Measurements from ENCODE around the gene SLC7A9.

DNA sequence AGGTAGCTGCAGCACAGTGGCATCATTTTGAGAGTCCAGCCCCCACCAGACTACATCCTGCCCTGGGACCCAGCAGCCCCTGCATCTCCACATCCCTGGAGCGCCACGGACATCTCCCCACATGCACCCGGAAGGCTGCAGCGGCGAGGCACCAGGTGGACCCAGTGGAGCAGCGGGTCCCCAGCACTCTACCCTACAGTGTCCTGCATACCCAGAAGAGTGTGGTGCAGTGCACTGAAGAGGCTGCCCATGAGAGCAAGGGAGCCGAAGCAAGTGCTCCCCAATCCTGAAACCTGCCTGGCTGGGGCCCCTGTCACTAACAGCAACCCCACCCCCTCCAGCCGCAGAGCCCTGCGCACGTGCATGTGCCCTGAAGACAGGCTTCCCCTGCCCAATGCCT is 21.3 kb upstream of the SLC7A9 start:
- TF ChIP-seq, protein P1, sequence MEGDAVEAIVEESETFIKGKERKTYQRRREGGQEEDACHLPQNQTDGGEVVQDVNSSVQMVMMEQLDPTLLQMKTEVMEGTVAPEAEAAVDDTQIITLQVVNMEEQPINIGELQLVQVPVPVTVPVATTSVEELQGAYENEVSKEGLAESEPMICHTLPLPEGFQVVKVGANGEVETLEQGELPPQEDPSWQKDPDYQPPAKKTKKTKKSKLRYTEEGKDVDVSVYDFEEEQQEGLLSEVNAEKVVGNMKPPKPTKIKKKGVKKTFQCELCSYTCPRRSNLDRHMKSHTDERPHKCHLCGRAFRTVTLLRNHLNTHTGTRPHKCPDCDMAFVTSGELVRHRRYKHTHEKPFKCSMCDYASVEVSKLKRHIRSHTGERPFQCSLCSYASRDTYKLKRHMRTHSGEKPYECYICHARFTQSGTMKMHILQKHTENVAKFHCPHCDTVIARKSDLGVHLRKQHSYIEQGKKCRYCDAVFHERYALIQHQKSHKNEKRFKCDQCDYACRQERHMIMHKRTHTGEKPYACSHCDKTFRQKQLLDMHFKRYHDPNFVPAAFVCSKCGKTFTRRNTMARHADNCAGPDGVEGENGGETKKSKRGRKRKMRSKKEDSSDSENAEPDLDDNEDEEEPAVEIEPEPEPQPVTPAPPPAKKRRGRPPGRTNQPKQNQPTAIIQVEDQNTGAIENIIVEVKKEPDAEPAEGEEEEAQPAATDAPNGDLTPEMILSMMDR (conservative IDR thresholded peaks at IDR 0.05; ENCODE audit: low read depth in 2 of 2) = no peak
- TF ChIP-seq EZH2 (IDR thresholded peaks at IDR 0.05; ENCODE audit: low read depth, unreplicated experiment) (no peak), REST (IDR thresholded peaks at IDR 0.05; ENCODE audit: unreplicated experiment) (no peak), POLR2AphosphoS5 (IDR thresholded peaks at IDR 0.05; ENCODE audit: low read depth) (no peak), EZH2phosphoT487 (IDR thresholded peaks at IDR 0.05; ENCODE audit: unreplicated experiment) (no peak), JUNB (IDR thresholded peaks at IDR 0.05; ENCODE audit: unreplicated experiment) (no peak), NANOG (IDR thresholded peaks at IDR 0.05; ENCODE audit: borderline replicate concordance) (no peak), CREB1 (CRISPR knock-in tag; IDR thresholded peaks at IDR 0.05; ENCODE audit: low read depth) (no peak)

Data from GM23338 (cell line).